Central memory CD8-positive, alpha-beta T cell (primary cell): ENCODE data around the gene PLPPR5.
A peak's percentile ranks its signal among the peaks of the same experiment; 100 is the strongest.

Source experiments
- ATAC-seq: fragments of 150-1000 bp; cut with Tn5 transposase; replicated peaks from 2 replicates; pipeline ENCODE4 v1.10.0; 2022; ENCODE audit warnings: mild to moderate bottlenecking, moderate FRiP score, moderate number of reproducible peaks; ENCODE audit not compliant: poor library complexity, severe bottlenecking; ENCODE audit errors: extremely low read depth
- DNase-seq, 2 donors: peaks; one replicate each; pipeline ENCODE4 v3.0.0; 2021; ENCODE audit warnings: low spot score in 2 of 2
- H3K27ac Mint-ChIP-seq: one replicate; pipeline ENCODE4 v1.8.0; 2022; ENCODE audit warnings: low read depth, mild to moderate bottlenecking, moderate library complexity, mixed read lengths
- H3K27me3 Mint-ChIP-seq: one replicate; pipeline ENCODE4 v1.8.0; 2022; ENCODE audit warnings: mixed read lengths
- H3K36me3 Mint-ChIP-seq: one replicate; pipeline ENCODE4 v1.8.0; 2022; ENCODE audit warnings: mild to moderate bottlenecking, moderate library complexity, mixed read lengths; ENCODE audit not compliant: insufficient read depth
- H3K4me1 Mint-ChIP-seq: one replicate; pipeline ENCODE4 v1.8.0; 2022; ENCODE audit warnings: mixed read lengths
- H3K4me3 Mint-ChIP-seq: one replicate; pipeline ENCODE4 v1.8.0; 2022; ENCODE audit warnings: mild to moderate bottlenecking, moderate library complexity, mixed read lengths
- H3K9me3 Mint-ChIP-seq: one replicate; pipeline ENCODE4 v1.8.0; 2022; ENCODE audit warnings: mixed read lengths

PLPPR5 gene

GRCh38 chr1:98924977-98925376, 79.7 kb downstream of the PLPPR5 start:
- Mint-ChIP-seq H3K4me1 (peaks cover 11% of the 10 kb centered on the region), H3K27ac (no peak overlapping the region), H3K27me3 (no peaks in the 10 kb centered on the region), H3K36me3 (no peaks in the 10 kb centered on the region), H3K4me3 (no peak overlapping the region), H3K9me3 (no peaks in the 10 kb centered on the region)
- ATAC-seq (no peak), DNase-seq (no peak)

GRCh38 chr1:98923667-98924066, 81.0 kb downstream of the PLPPR5 start:
- Mint-ChIP-seq H3K36me3 (no peaks in the 10 kb centered on the region), H3K27ac (no peak overlapping the region), H3K27me3 (no peaks in the 10 kb centered on the region), H3K4me1 (peaks cover 11% of the 10 kb centered on the region), H3K4me3 (no peak overlapping the region), H3K9me3 (no peaks in the 10 kb centered on the region)
- peak; percentile 60 for ATAC-seq
- no peak for DNase-seq

- DNase-seq = no peak
- Mint-ChIP-seq H3K36me3 (no peaks in the 10 kb centered on the region), H3K9me3 (no peaks in the 10 kb centered on the region), H3K4me3 (no peak overlapping the region), H3K4me1 (peaks cover 5% of the 10 kb centered on the region), H3K27ac (no peak overlapping the region), H3K27me3 (no peaks in the 10 kb centered on the region)
- ATAC-seq = no peak
Measured at GRCh38 chr1:98921817-98922216, 82.8 kb downstream of the PLPPR5 start.

- Mint-ChIP-seq H3K36me3 (no peaks in the 10 kb centered on the region), H3K9me3 (no peaks in the 10 kb centered on the region), H3K27ac (no peak overlapping the region), H3K27me3 (no peaks in the 10 kb centered on the region), H3K4me3 (no peak overlapping the region), H3K4me1 (peaks cover 5% of the 10 kb centered on the region)
- ATAC-seq (no peak), DNase-seq (no peak)
Measured at GRCh38 chr1:98920441-98921110, 84.1 kb downstream of the PLPPR5 start.

GRCh38 chr1:98919652-98920051, 85.0 kb downstream of the PLPPR5 start:
- DNase-seq (no peak), ATAC-seq (no peak)
- H3K27me3 Mint-ChIP-seq = no peaks in the 10 kb centered on the region
- H3K9me3 Mint-ChIP-seq = no peaks in the 10 kb centered on the region
- H3K4me1 Mint-ChIP-seq = peaks cover 5% of the 10 kb centered on the region
- H3K4me3 Mint-ChIP-seq = no peak overlapping the region
- no peak overlapping the region for H3K27ac Mint-ChIP-seq
- H3K36me3 Mint-ChIP-seq = no peaks in the 10 kb centered on the region

GRCh38 chr1:98919211-98919610, 85.5 kb downstream of the PLPPR5 start:
- H3K9me3 Mint-ChIP-seq = no peaks in the 10 kb centered on the region
- H3K36me3 Mint-ChIP-seq = no peaks in the 10 kb centered on the region
- no peaks in the 10 kb centered on the region for H3K27me3 Mint-ChIP-seq
- no peak overlapping the region for H3K4me3 Mint-ChIP-seq
- H3K27ac Mint-ChIP-seq = no peak overlapping the region
- peaks cover 5% of the 10 kb centered on the region for H3K4me1 Mint-ChIP-seq
- DNase-seq (no peak), ATAC-seq (no peak)

GRCh38 chr1:98914547-98914946, 90.1 kb downstream of the PLPPR5 start:
- Mint-ChIP-seq H3K27ac (no peak overlapping the region), H3K4me1 (no peaks in the 10 kb centered on the region), H3K9me3 (no peaks in the 10 kb centered on the region), H3K27me3 (no peaks in the 10 kb centered on the region), H3K36me3 (no peaks in the 10 kb centered on the region), H3K4me3 (no peak overlapping the region)
- ATAC-seq (no peak), DNase-seq (no peak)

- Mint-ChIP-seq H3K27ac (no peak overlapping the region), H3K27me3 (no peaks in the 10 kb centered on the region), H3K9me3 (no peaks in the 10 kb centered on the region), H3K4me1 (no peaks in the 10 kb centered on the region), H3K4me3 (no peak overlapping the region), H3K36me3 (no peaks in the 10 kb centered on the region)
- DNase-seq (no peak), ATAC-seq (no peak)
Measured at GRCh38 chr1:98910827-98911226, 93.8 kb downstream of the PLPPR5 start.

GRCh38 chr1:98908980-98909379, 95.7 kb downstream of the PLPPR5 start:
- H3K27me3 Mint-ChIP-seq = no peaks in the 10 kb centered on the region
- no peaks in the 10 kb centered on the region for H3K36me3 Mint-ChIP-seq
- ATAC-seq (no peak), DNase-seq (no peak)
- no peak overlapping the region for H3K27ac Mint-ChIP-seq
- H3K9me3 Mint-ChIP-seq = no peaks in the 10 kb centered on the region
- no peaks in the 10 kb centered on the region for H3K4me1 Mint-ChIP-seq
- H3K4me3 Mint-ChIP-seq = no peak overlapping the region

GRCh38 chr1:98906809-98907208, 97.9 kb downstream of the PLPPR5 start:
- H3K4me1 Mint-ChIP-seq = no peaks in the 10 kb centered on the region
- ATAC-seq (no peak), DNase-seq (no peak)
- no peaks in the 10 kb centered on the region for H3K9me3 Mint-ChIP-seq
- H3K36me3 Mint-ChIP-seq = no peaks in the 10 kb centered on the region
- H3K4me3 Mint-ChIP-seq = no peak overlapping the region
- H3K27me3 Mint-ChIP-seq = no peaks in the 10 kb centered on the region
- H3K27ac Mint-ChIP-seq = no peak overlapping the region

GRCh38 chr1:98906361-98906760, 98.3 kb downstream of the PLPPR5 start:
- Mint-ChIP-seq H3K4me1 (no peaks in the 10 kb centered on the region), H3K9me3 (no peaks in the 10 kb centered on the region), H3K36me3 (no peaks in the 10 kb centered on the region), H3K27ac (no peak overlapping the region), H3K4me3 (no peak overlapping the region), H3K27me3 (no peaks in the 10 kb centered on the region)
- DNase-seq (no peak), ATAC-seq (no peak)

- no peak overlapping the region for H3K4me3 Mint-ChIP-seq
- no peaks in the 10 kb centered on the region for H3K27me3 Mint-ChIP-seq
- no peaks in the 10 kb centered on the region for H3K4me1 Mint-ChIP-seq
- H3K9me3 Mint-ChIP-seq = no peaks in the 10 kb centered on the region
- ATAC-seq (no peak), DNase-seq (no peak)
- H3K36me3 Mint-ChIP-seq = no peaks in the 10 kb centered on the region
- H3K27ac Mint-ChIP-seq = no peak overlapping the region
Measured at GRCh38 chr1:98904684-98905083, 100.0 kb downstream of the PLPPR5 start.

- Mint-ChIP-seq H3K4me3 (no peak overlapping the region), H3K27me3 (no peaks in the 10 kb centered on the region), H3K4me1 (no peaks in the 10 kb centered on the region), H3K27ac (no peak overlapping the region), H3K9me3 (no peaks in the 10 kb centered on the region), H3K36me3 (no peaks in the 10 kb centered on the region)
- no peak for DNase-seq
- ATAC-seq = no peak
Measured at GRCh38 chr1:98903726-98904125, 100.9 kb downstream of the PLPPR5 start.

GRCh38 chr1:98903261-98903660, 101.4 kb downstream of the PLPPR5 start:
- DNase-seq (no peak), ATAC-seq (no peak)
- no peaks in the 10 kb centered on the region for H3K4me1 Mint-ChIP-seq
- no peaks in the 10 kb centered on the region for H3K27me3 Mint-ChIP-seq
- no peaks in the 10 kb centered on the region for H3K9me3 Mint-ChIP-seq
- H3K36me3 Mint-ChIP-seq = no peaks in the 10 kb centered on the region
- no peak overlapping the region for H3K27ac Mint-ChIP-seq
- no peak overlapping the region for H3K4me3 Mint-ChIP-seq
